Activated CD4-positive, alpha-beta T cell treated with anti-CD3 and anti-CD28 coated beads for 1 hour (primary cell): ENCODE measurements around the gene TLN1.

Experiments used
- DNase-seq: peaks from one replicate; pipeline ENCODE4 v3.0.0-alpha.2; 2020

TLN1 gene

GRCh38 chr9:35727676-35728040 lies 4.3 kb downstream of the TLN1 start:
- DNase-seq = no peak

DNA sequence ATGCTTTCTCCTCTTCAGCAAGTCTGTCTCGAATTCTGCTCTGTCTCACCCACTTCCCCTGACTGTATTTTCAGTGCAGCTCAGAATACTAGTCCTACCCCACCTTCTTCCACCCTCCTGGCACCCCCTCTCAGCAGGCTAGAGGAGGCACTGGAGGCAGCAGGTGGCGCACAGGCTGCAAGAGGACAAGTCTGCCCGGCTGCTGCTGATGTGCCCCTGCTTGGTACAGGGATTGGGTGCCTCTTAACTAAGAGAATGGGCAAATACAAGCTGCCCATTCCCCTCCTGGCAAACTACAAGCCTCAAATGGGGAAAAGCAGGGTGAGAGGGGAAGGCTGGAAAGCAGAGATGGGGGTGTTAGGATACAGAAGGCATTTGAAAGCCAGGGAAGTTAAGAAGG lies 5.1 kb downstream of the TLN1 start:
- DNase-seq = no peak

- DNase-seq = no peak
These were observed 6.6 kb downstream of the TLN1 start for GRCh38 chr9:35725362-35725761.

- DNase-seq = no peak
These were observed 8.1 kb downstream of the TLN1 start for GRCh38 chr9:35723908-35724307.

DNA sequence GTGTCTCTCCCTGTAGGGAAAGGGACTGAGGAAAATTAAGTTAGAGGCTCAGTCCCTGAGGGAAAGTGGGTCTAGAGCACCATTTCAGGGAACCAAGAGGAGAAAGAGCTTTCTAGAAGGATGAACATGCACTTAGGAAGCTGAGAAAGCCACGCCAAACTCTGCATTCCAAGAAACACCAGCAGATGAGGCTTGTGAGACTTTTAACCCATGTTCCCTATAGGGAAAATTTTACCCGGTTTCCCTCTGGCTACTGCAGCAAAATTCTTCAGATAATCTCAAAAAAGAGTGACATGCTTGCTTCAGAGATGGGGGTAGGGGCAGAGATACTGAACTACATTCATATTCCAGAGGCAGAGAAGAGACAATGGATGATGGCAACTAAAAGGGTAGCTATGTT lies 8.6 kb downstream of the TLN1 start:
- no peak for DNase-seq

GRCh38 chr9:35719546-35719945 lies 12.4 kb downstream of the TLN1 start:
- no peak for DNase-seq

DNA sequence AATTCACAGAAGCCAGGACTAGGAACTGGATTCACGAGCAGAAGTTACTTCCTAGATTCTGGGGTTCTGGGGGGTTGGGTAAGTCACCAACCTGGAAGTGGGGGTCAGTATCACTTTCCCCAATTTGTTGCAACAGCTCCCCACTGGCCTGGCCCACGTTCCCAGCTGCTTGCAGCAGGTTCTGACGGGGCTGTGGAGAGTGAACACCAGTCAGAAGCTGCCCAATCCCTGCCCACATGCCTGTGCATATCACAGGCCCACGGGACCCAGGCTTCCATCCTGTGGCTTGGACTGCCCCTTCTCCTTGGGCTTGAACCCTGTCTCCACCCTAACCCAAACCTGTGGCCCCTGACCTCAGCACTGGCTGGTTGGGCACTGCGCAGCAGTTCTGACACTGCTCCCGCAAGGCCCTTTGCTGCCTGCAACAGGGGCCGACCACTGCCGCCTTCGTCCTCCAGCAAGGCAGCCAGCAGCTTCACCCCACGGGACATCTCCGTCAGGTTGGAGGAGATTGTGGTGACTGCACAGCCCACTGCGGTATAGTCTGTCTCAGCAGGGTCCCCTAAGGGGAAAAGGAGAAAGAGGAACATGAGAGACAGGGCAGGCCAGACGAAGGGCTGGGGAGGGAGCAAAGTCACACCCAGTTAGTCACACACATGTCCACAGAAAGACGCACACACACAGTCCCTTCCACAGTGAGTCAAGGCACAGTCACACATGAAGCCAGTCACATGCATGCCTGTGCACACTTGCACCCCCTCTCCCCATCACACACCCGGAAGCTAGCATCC lies 13.1 kb downstream of the TLN1 start:
- DNase-seq = no peak

GRCh38 chr9:35717132-35717870 lies 14.7 kb downstream of the TLN1 start:
- no peak for DNase-seq

- no peak for DNase-seq
These were observed 15.8 kb downstream of the TLN1 start for GRCh38 chr9:35716230-35716629.

- DNase-seq = no peak
These were observed 17.3 kb downstream of the TLN1 start for GRCh38 chr9:35714579-35715252.

DNA sequence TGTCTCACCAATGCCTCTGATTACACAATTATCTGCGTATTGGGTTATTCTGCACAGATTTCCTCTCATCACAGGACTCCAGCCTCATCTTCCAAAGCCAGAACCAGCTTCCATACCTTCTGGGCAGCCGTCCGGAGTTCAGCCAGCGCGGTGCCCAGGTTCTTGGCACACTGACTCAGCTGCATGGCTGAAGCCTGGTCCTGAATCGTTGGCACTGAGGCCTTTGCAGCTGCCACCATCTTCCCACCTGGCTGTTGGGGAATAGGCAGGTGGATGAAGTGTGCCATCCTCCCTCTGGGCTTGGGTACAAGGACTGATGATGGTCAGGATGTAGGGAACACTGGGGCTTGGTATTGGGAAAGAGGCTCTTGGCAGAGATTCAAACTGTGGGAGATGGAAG lies 17.9 kb downstream of the TLN1 start:
- no peak for DNase-seq

DNA sequence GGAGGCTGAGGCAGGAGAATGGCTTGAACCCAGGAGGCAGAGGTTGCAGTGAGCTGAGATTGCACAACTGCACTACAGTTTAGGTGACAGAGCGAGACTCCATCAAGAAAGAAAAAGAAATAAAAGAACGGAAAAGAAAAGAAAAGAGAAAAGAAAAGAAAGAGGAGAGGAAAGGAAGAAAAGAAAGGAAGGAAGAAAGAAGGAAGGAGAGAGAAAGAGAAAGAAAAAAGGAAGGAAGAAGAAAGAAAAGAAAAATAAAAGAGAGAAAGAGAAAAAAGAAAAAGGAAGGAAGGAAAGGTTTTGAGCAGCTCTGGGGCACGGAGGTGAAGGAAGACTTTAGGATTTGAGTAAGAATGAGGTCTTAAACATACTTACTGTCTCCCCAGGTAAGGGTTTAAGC lies 18.4 kb downstream of the TLN1 start:
- no peak for DNase-seq

DNA sequence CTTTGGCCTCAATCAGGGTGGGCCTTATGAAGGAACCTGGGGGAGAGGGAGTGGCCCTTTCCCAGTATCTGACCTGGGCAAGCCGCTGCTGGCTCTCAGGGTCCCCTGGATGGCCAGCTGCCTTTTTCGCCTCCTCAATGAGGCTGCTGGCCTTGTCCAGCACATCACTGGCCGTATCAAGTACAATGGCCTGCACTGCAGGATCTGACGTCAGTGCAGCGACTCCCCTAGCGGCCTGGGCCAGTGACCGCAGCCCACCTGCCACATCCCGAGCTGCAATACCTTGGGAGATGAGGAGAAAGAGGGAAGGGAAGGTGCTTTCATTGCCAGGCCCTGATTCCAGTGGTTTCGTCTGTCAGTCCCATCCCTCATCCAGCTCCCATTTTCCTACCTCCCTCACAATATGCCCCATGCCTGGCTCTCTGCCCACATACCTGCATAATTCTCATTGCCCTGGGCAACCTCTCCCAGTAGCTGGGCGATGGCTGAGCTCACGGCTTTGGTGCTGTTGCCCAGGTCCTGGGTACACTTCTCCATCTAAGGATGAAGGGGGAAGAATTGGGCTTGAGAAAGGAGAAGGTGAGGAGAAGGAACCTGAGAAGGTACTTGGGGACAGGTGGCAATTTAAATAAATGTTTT lies 19.1 kb downstream of the TLN1 start:
- no peak for DNase-seq

DNA sequence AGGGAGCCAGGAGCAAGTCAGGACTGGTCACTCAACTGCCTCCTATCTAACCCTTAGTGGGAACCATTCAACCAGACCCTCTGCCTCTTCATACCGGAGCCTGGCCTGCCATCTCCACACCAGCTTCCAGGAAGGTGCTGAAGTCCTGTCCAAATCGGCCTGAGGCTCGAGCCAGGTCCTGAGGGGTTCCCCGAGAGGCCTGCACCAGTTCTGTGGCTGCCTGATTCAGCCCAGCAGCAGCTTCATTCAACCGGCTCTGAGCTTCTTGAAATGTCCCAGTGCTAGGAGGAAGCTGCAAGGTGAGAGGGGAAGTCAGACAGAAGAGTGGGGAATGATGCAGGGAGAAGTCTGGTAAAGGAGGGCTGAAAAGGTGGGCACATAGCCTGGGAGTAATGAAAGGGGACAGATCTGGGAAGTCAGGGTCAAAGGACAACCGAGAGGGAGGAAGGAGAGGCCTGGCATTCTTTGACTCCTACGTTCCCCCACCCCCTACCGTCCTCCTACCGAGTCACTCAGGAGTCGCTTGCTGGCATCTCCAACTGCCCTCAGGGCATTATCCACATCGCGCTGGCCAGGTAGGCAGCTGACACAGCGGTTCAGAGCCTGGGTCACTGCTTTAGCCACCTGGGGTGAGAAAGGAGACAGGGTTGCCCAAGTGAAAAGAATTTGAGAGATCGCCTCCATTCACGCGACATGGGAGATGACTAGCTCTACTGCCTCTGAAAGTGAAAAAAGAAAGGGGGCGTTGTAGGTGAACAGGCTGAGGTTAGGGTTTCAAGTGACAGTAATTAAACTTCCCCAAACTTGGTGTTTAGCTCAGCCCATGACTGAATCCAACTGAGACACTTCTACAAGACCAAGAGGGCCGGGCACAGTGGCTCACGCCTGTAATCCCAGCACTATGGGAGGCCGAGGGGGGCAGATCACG lies 20.2 kb downstream of the TLN1 start:
- DNase-seq = no peak

DNA sequence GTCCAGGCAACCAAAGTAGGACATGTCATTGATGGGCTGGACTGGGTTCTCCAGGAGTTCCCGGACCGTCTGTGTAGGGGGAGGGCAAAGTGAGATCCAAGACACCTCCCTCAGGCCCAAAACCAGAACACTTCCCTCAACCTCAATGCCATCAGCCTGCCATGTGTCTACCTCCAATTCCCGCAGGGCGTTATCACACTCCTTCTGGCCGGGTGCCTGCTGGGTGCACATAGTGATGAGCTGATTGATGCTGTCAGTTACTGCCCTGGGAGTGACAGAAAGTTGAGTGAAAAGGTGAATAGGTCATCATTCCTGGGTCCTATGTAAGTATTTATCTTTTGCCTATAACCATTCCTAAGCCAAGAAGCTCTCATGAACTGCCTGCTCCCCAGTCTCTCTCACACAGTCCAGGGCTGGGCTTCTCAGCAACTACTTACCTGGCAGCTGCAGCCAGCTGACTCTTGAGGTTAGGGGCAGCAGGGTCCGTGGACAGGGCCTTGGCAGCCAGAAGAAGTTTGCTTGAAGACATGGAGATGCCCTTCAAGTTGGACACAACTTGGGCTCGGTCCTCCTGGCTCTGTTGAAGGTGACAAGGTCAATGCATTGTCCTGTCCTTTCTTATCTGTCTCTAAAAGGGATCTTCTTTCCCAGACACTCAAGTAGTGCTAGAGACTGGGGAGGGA lies 21.0 kb downstream of the TLN1 start:
- DNase-seq = no peak

- no peak for DNase-seq
These were observed 23.8 kb downstream of the TLN1 start for GRCh38 chr9:35708146-35708545.

- no peak for DNase-seq
These were observed 25.0 kb downstream of the TLN1 start for GRCh38 chr9:35706951-35707350.

DNA sequence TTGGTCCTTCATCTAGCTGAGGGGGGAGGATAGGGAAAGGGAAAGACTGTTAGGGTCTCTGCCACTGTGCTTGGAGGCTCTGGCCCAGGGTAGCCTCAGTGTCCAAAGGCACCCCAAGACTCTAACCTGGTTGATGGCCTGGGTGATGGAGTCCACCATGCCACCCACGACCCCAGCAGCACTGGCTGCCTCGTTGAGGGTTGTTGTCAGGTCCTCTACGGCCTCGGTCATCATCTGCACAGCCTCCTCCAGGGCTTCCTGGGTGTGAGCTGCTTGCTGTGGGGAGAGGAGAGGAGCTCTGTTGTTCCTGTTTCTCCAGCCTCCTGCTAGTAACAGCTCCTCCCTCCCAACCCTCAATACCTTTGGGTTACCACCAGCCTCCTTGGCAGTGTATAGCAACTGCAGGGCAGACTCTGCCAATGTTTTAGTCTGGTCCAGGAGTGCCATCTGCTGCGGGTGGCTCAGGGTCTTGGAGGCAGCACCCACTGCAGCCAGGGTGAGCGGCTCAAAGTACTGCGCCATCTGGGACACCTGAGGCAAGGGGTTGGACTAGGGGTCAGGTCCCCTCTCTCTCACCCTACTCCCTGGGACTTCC lies 26.1 kb downstream of the TLN1 start:
- DNase-seq = no peak

- DNase-seq = no peak
These were observed 26.6 kb downstream of the TLN1 start for GRCh38 chr9:35705372-35705771.

GRCh38 chr9:35703906-35704672 lies 27.9 kb downstream of the TLN1 start:
- DNase-seq = no peak

DNA sequence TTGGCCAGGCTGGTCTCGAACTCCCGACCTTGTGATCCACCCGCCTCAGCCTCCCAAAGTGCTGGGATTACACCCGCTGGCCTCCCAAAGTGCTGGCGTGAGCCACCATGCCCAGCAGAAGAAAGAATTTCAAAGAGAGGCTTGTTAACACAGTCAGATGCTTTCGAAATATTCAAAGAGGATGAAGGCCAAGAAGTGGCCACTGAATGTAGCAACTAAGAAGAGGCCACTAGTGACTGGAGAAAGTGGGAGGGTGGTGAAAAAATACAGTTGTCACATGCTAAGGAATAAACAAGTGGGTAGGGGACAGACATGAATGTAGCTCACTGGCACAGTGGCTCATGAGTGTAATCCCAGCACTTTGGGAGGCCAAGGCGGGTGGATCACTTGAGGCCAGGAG lies 29.3 kb downstream of the TLN1 start:
- DNase-seq = no peak
